ENCODE results near the gene OR11H7.

DNA sequence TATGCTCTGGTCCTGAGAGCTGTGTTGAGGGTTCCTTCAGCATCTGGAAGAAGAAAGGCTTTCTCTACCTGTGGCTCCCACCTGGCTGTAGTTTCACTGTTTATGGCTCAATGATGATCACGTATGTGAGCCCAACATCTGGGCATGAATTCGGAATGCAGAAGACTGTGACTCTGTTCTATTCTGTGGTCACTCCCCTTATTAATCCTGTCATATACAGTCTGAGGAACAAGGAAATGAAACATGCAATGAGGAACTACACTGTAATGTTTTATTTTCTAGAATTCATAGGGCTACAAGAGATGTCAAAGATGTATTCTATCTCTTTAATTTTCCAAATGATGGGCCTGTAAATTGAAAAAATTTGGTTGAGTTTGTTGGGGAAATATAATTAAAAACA lies 48.9 kb upstream of the OR11H7 start:
- TF ChIP-seq EP300 (IDR thresholded peaks at IDR 0.05) (no peak), POLR2A (IDR thresholded peaks at IDR 0.05) (no peak)
- TF ChIP-seq, protein P1, sequence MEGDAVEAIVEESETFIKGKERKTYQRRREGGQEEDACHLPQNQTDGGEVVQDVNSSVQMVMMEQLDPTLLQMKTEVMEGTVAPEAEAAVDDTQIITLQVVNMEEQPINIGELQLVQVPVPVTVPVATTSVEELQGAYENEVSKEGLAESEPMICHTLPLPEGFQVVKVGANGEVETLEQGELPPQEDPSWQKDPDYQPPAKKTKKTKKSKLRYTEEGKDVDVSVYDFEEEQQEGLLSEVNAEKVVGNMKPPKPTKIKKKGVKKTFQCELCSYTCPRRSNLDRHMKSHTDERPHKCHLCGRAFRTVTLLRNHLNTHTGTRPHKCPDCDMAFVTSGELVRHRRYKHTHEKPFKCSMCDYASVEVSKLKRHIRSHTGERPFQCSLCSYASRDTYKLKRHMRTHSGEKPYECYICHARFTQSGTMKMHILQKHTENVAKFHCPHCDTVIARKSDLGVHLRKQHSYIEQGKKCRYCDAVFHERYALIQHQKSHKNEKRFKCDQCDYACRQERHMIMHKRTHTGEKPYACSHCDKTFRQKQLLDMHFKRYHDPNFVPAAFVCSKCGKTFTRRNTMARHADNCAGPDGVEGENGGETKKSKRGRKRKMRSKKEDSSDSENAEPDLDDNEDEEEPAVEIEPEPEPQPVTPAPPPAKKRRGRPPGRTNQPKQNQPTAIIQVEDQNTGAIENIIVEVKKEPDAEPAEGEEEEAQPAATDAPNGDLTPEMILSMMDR (IDR thresholded peaks at IDR 0.05) = no peak

All from stomach (tissue), 4 donors.